ENCODE measurements around the gene WDR82. TPM values are rescaled to one million over a fixed set of nuclear protein-coding genes. Genes with fewer than 3 reads are reported as not detected.

WDR82 gene
- total and polyA plus RNA-seq, 9 of the 15 experiments (the other 6 are each of a cell fraction or from before 2014, with no cell fraction given): 6.4 to 62.9 (median 37.1) TPM

DNA sequence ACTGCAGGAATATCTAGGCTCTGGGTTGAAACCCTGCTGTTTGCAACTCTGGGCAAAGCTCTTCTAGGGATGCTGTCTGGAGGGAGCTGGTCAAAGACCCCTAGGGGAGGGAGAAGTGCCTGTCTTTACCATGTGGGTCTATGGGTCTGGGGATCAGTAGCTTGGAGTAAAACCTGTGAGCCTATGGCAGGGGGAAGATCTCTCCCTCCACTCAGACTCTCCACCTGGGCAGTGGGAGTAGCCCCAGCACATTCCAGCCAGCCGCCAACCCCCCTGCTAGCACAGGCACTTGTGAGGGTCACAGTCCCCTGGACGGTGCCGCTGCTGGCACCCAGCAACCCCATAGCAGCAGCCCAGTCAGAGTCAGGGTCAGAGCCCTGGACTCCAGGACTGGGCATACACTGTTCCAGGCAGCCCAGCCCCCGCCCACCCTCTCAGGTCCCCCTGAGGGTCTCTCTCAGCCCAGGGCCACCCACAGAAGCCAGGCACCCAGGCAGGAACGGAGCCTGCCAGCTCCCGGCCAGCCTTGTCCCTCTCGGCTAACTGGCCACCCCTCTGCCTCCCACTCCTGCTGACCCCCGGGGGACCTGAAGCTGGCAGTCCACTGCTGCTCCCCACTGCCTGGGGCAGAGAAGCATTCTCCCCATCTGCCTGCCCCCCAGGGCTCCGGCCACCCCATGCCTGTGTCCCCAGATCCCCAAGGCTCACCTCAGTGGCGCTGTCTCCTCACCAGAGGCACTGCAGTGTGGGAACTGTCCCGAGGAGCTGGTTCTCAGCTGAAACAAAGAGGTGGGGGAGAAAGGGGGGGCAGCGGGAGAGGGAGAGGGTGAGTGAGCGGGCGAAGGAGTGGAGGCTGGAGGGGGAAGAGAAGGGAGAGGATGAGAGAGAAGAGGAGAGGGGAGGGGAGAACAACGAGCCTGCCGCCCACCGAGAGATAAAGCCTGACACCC lies 20.0 kb upstream of the WDR82 start (continued):
- TF ChIP-seq, protein P1, sequence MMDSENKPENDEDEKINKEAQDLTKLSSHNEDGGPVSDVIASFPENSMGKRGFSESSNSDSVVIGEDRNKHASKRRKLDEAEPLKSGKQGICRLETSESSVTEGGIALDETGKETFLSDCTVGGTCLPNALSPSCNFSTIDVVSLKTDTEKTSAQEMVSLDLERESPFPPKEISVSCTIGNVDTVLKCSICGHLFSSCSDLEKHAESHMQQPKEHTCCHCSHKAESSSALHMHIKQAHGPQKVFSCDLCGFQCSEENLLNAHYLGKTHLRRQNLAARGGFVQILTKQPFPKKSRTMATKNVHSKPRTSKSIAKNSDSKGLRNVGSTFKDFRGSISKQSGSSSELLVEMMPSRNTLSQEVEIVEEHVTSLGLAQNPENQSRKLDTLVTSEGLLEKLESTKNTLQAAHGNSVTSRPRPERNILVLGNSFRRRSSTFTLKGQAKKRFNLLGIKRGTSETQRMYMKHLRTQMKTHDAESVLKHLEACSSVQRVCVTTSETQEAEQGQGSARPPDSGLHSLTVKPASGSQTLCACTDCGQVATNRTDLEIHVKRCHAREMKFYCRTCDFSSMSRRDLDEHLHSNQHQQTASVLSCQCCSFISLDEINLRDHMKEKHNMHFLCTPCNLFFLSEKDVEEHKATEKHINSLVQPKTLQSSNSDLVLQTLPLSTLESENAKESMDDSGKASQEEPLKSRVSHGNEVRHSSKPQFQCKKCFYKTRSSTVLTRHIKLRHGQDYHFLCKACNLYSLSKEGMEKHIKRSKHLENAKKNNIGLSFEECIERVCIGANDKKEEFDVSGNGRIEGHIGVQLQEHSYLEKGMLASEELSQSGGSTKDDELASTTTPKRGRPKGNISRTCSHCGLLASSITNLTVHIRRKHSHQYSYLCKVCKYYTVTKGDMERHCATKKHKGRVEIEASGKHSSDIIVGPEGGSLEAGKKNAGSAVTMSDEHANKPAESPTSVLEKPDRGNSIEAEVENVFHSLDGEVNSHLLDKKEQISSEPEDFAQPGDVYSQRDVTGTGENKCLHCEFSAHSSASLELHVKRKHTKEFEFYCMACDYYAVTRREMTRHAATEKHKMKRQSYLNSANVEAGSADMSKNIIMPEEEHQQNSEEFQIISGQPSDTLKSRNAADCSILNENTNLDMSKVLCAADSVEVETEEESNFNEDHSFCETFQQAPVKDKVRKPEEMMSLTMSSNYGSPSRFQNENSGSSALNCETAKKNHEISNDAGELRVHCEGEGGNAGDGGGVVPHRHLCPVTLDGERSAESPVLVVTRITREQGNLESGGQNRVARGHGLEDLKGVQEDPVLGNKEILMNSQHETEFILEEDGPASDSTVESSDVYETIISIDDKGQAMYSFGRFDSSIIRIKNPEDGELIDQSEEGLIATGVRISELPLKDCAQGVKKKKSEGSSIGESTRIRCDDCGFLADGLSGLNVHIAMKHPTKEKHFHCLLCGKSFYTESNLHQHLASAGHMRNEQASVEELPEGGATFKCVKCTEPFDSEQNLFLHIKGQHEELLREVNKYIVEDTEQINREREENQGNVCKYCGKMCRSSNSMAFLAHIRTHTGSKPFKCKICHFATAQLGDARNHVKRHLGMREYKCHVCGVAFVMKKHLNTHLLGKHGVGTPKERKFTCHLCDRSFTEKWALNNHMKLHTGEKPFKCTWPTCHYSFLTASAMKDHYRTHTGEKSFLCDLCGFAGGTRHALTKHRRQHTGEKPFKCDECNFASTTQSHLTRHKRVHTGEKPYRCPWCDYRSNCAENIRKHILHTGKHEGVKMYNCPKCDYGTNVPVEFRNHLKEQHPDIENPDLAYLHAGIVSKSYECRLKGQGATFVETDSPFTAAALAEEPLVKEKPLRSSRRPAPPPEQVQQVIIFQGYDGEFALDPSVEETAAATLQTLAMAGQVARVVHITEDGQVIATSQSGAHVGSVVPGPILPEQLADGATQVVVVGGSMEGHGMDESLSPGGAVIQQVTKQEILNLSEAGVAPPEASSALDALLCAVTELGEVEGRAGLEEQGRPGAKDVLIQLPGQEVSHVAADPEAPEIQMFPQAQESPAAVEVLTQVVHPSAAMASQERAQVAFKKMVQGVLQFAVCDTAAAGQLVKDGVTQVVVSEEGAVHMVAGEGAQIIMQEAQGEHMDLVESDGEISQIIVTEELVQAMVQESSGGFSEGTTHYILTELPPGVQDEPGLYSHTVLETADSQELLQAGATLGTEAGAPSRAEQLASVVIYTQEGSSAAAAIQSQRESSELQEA (IDR thresholded peaks at IDR 0.05; ENCODE audit: low read depth): no peak
- no peak for TF ChIP-seq ZNF316 (IDR thresholded peaks at IDR 0.05)
- TF ChIP-seq, protein P2, sequence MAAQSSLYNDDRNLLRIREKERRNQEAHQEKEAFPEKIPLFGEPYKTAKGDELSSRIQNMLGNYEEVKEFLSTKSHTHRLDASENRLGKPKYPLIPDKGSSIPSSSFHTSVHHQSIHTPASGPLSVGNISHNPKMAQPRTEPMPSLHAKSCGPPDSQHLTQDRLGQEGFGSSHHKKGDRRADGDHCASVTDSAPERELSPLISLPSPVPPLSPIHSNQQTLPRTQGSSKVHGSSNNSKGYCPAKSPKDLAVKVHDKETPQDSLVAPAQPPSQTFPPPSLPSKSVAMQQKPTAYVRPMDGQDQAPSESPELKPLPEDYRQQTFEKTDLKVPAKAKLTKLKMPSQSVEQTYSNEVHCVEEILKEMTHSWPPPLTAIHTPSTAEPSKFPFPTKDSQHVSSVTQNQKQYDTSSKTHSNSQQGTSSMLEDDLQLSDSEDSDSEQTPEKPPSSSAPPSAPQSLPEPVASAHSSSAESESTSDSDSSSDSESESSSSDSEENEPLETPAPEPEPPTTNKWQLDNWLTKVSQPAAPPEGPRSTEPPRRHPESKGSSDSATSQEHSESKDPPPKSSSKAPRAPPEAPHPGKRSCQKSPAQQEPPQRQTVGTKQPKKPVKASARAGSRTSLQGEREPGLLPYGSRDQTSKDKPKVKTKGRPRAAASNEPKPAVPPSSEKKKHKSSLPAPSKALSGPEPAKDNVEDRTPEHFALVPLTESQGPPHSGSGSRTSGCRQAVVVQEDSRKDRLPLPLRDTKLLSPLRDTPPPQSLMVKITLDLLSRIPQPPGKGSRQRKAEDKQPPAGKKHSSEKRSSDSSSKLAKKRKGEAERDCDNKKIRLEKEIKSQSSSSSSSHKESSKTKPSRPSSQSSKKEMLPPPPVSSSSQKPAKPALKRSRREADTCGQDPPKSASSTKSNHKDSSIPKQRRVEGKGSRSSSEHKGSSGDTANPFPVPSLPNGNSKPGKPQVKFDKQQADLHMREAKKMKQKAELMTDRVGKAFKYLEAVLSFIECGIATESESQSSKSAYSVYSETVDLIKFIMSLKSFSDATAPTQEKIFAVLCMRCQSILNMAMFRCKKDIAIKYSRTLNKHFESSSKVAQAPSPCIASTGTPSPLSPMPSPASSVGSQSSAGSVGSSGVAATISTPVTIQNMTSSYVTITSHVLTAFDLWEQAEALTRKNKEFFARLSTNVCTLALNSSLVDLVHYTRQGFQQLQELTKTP (IDR thresholded peaks at IDR 0.05; ENCODE audit: low read depth in 1 of 2, partially characterized antibody in 2 of 2): no peak
- no peak for TF ChIP-seq GATAD2A (IDR thresholded peaks at IDR 0.05)
- peak in 1 of 2 experiments; percentile 73; a peak in 2 of 4 replicates for TF ChIP-seq MAZ (CRISPR knock-in tag; conservative IDR thresholded peaks at IDR 0.05 in 1 of 2, IDR thresholded peaks at IDR 0.05 in 1 of 2)
- no peak for TF ChIP-seq TCFL5 (CRISPR knock-in tag; conservative IDR thresholded peaks at IDR 0.05)
- no peak for TF ChIP-seq ZNF311 (CRISPR knock-in tag; IDR thresholded peaks at IDR 0.05)
- TF ChIP-seq MCM2 (IDR thresholded peaks at IDR 0.05; ENCODE audit: low read depth): no peak
- TF ChIP-seq CC2D1A (IDR thresholded peaks at IDR 0.05): no peak
- TF ChIP-seq HMG20B (CRISPR knock-in tag; IDR thresholded peaks at IDR 0.05): no peak
- no peak for TF ChIP-seq GTF2F1 (IDR thresholded peaks at IDR 0.05; ENCODE audit: low read depth, low read length)
- TF ChIP-seq PREB (CRISPR knock-in tag; IDR thresholded peaks at IDR 0.05): no peak
- no peak for TF ChIP-seq SRSF9 (IDR thresholded peaks at IDR 0.05; ENCODE audit: borderline replicate concordance, low read depth, low read length)
